ENCODE results near the gene SPINK1. TPM values are rescaled to one million over a fixed set of nuclear protein-coding genes. Genes with fewer than 3 reads are reported as not detected.
"Not testable (repeated sequence)": the region's sequence is repeated elsewhere in the genome, so short reads cannot be mapped to it uniquely, and the experiment has no call there.

SPINK1 gene
- polyA plus RNA-seq, 1 experiment = not detected

DNA sequence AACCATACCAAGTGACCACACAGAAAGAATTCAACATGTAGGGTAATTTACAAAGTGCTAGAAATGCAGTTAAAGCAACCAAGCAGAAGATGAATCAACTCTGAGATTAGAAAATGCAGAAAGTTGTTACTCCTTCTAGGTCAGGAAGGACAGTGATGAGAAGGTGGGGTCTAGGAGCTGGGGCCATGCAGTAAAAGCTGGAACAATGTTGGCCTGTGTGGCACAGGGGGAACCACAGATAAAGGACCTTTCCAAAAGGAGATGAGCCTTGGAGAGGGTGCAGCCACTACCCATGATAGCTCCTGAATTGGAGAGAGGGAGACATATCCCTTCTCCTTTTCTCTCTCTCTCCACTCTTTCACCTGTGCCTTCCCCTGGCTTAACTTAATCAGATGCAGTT, 44.7 kb upstream of the SPINK1 start:
- no peak for TF ChIP-seq CTCF (IDR thresholded peaks at IDR 0.05; ENCODE audit: insufficient read depth, low read depth, low read length)
- Histone ChIP-seq H3K27me3 (ENCODE audit: control insufficient read depth, insufficient read depth, low read length) (no peaks in the 10 kb centered on the region), H3K36me3 (ENCODE audit: control insufficient read depth, insufficient read depth, low read length) (no peaks in the 10 kb centered on the region), H3K4me3 (ENCODE audit: low read depth, low read length) (no peak overlapping the region)
- CTCF ChIA-PET = interaction anchor here (1.0 kb wide), 1 partner anchor 17 kb away, joined by 3 read pairs; no protein-coding TSS in a partner anchor
- DNase-seq (ENCODE audit: low read depth) = no peak
- POLR2A ChIA-PET = no interaction called here

DNA sequence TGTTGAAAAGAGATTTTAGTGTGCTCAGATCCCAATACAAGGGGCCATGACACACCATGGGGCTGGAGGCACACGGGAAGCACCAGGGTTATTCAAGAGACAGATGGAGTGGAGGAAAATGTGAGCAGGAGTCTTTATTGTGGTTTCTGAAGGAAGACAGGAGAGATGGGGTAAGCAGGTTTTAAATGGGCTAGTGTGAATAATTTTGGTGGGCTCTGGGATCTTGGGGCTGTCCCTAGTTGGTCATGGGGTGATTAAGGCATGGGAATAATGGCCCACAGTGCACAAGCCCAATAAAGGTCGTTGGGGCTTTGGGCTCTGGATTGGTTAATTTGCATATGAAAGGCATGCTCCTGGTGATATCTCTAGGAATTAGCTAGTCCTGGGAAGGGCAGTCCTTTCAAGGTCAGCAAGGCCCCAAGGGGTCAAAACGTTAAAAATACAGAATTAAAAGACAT, 43.5 kb upstream of the SPINK1 start:
- no peak for DNase-seq (ENCODE audit: low read depth)
- H3K36me3 ChIP-seq (ENCODE audit: control insufficient read depth, insufficient read depth, low read length) = no peaks in the 10 kb centered on the region
- H3K27me3 ChIP-seq (ENCODE audit: control insufficient read depth, insufficient read depth, low read length) = no peaks in the 10 kb centered on the region
- POLR2A ChIA-PET = no interaction called here
- TF ChIP-seq CTCF (IDR thresholded peaks at IDR 0.05; ENCODE audit: insufficient read depth, low read depth, low read length) = no peak
- no peak overlapping the region for H3K4me3 ChIP-seq (ENCODE audit: low read depth, low read length)
- CTCF ChIA-PET = no interaction called here

DNA sequence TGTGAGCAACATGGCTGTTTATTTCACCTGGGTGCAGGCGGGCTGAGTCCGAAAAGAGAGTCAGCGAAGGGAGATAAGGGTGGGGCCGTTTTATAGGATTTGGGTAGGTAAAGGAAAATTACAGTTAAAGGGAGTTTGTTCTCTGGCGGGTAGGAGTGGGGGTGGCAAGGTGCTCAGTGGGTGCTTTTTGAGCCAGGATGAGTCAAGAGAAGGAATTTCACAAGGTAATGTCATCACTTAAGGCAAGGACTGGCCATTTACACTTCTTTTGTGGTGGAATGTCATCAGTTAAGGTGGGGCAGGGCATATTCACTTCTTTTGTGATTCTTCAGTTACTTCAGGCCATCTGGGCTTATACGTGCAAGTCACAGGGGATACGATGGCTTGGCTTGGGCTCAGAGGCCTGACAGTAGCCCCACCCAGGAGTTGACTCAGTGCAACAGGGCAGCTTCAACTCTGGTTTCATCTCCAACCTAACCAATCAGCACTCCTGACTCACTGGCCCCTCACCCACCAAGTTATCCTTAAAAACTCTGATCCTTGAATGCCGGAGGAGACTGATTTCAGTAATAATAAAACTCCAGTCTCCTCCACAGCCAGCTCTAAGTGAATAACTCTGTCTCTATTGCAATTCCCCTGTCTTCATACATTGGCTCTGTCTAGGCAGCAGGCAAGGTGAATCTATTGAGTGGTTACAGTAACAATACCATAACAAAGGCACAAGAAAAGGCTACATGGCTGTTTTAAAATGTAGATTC, 42.8 kb upstream of the SPINK1 start:
- POLR2A ChIA-PET; DNase-seq (ENCODE audit: low read depth); CTCF ChIA-PET; H3K4me3 ChIP-seq (ENCODE audit: low read depth, low read length); H3K36me3 ChIP-seq (ENCODE audit: control insufficient read depth, insufficient read depth, low read length); H3K27me3 ChIP-seq (ENCODE audit: control insufficient read depth, insufficient read depth, low read length): not testable (repeated sequence)

GRCh38 chr5:147872744-147873435, 41.4 kb upstream of the SPINK1 start:
- CTCF ChIA-PET; H3K4me3 ChIP-seq (ENCODE audit: low read depth, low read length); H3K27me3 ChIP-seq (ENCODE audit: control insufficient read depth, insufficient read depth, low read length); DNase-seq (ENCODE audit: low read depth); H3K36me3 ChIP-seq (ENCODE audit: control insufficient read depth, insufficient read depth, low read length); POLR2A ChIA-PET: not testable (repeated sequence)

GRCh38 chr5:147871980-147872549, 40.6 kb upstream of the SPINK1 start:
- DNase-seq (ENCODE audit: low read depth); POLR2A ChIA-PET; H3K4me3 ChIP-seq (ENCODE audit: low read depth, low read length); H3K36me3 ChIP-seq (ENCODE audit: control insufficient read depth, insufficient read depth, low read length); CTCF ChIA-PET; H3K27me3 ChIP-seq (ENCODE audit: control insufficient read depth, insufficient read depth, low read length): not testable (repeated sequence)

- H3K27me3 ChIP-seq (ENCODE audit: control insufficient read depth, insufficient read depth, low read length); POLR2A ChIA-PET; H3K36me3 ChIP-seq (ENCODE audit: control insufficient read depth, insufficient read depth, low read length); H3K4me3 ChIP-seq (ENCODE audit: low read depth, low read length); CTCF ChIA-PET; DNase-seq (ENCODE audit: low read depth): not testable (repeated sequence)
Observed at GRCh38 chr5:147869892-147870291, 38.4 kb upstream of the SPINK1 start.

DNA sequence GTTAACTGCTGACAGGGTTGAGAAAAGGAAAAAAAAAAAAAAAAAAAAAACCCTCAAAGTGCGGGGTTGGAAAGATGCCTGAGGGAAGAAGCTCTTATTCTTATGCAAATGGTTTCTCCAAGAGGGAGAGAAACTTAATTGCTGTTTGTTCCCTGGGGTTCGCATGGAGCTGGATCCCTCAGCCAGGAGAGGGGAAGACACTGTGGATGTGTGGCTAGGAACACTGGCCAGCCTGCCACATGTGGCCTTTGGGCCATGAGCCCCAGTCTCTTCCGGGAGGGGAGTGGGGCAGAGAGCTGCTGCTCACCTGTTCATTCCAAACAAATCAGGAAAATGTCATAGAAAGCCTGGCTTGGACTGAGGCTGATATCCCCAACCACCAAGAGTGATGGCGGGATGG, 37.6 kb upstream of the SPINK1 start:
- Histone ChIP-seq H3K4me3 (ENCODE audit: low read depth, low read length) (no peak overlapping the region), H3K36me3 (ENCODE audit: control insufficient read depth, insufficient read depth, low read length) (no peaks in the 10 kb centered on the region), H3K27me3 (ENCODE audit: control insufficient read depth, insufficient read depth, low read length) (no peaks in the 10 kb centered on the region)
- no peak for TF ChIP-seq CTCF (IDR thresholded peaks at IDR 0.05; ENCODE audit: insufficient read depth, low read depth, low read length)
- ChIA-PET CTCF (no interaction called here), POLR2A (no interaction called here)
- DNase-seq (ENCODE audit: low read depth) = no peak
